Stimulated activated CD8-positive, alpha-beta memory T cell treated with anti-CD3 and anti-CD28 coated beads, Interleukin-4, amount 100 ng/mL, for 4 hours (primary cell): ENCODE results near the gene SORCS3.

Experiments
- DNase-seq, 2 donors: peaks; one replicate each; pipeline ENCODE4 v3.0.0-alpha.2; 2020; ENCODE audit warnings: low read depth in 2 of 2, low spot score in 1 of 2

Gene SORCS3

DNA sequence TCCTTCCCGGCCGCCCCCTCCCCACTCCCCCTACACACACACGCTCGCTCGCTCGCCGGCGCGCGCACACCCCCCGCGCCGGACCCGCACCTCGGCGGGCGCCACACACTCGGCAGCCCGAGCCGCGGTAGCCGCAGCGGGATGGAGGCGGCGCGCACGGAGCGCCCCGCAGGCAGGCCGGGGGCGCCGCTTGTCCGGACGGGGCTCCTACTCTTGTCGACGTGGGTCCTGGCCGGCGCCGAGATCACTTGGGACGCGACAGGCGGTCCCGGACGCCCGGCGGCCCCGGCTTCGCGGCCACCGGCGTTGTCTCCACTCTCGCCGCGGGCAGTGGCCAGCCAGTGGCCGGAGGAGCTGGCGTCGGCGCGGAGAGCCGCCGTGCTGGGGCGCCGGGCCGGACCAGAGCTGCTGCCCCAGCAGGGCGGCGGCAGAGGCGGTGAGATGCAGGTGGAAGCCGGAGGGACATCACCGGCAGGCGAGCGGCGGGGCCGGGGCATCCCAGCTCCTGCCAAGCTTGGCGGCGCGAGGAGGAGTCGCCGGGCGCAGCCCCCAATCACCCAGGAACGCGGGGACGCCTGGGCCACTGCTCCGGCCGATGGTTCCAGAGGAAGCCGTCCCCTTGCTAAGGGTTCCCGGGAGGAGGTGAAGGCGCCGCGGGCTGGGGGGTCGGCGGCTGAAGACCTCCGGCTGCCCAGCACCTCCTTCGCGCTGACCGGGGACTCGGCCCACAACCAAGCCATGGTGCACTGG, at the start of gene SORCS3:
Gene SORCS3, plus strand, starts transcription at position 104 of the 750 bp plus-strand sequence.
- DNase-seq = no peak

DNA sequence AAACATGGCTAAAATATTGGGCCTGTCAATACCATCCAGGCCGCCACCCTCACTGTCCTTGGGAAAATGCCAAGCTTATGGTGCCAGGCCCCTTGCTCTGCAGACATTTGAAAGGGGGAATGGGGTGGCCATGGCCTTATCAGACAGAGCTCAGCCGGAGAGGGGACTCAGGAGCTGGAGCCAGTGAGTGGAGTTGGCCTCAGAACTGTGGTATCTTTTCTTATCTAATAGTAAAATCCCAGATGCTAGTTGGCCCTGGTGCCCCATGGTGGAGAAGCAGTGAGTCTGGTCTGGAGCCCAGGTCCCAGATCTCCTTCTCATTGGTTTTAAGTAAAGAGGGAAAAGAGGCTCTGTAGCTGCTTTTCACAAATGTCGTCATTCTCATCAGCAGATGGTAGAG, 49.6 kb upstream of the SORCS3 start:
- no peak for DNase-seq

DNA sequence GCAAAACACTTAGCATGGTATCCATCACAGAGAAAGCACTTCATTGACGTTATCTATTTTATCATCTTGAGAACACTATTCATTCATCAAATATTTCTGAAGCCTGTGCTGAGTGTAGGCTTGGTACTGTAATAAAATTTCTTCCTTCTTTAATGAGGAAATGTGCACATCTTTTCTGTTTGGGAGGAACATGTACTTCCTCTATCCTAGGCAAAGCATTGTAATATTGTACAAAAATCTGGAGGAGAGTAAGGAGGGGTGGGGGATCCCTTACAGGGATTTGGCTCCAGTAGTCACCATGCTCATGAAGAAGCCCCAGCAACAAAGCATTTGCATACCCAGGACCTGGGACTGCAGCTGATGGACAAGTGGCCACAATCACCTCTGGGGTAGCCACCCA, 39.9 kb upstream of the SORCS3 start:
- no peak for DNase-seq

DNA sequence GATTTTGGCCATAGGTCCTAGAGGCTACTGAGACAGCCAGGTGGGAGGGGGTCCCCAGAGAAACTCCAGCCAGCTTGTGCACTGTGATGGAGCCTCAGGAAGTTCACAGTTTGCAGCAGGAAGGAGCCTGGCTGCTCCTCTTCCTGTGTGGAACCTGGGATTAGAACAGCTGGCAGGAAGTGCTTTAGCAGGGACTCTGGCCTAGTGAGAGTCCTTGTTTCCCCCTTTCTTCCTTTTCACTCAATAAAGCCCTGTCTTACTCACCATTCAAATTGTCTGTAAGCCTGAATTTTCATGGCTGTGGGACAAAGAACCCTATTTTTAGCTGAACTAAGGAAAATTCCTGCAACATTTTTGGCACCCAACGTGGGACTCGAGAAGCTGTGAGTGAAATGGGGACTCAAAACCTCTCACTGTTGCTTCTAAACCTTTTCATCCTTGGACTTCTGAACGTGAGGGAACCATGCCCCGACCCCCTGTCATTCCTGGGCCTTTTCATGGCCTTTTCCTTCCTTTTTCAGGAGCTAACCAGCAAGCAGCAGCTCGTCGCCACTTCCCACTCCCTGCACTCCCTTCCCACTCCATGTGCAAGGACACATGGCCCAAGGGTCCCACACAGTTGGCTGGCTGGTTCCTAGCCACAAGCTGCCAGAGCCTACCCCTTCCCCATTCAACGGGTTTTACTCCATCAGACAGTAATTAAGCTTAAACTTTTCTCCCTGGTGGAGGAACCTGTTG, 32.8 kb upstream of the SORCS3 start:
- no peak for DNase-seq

DNA sequence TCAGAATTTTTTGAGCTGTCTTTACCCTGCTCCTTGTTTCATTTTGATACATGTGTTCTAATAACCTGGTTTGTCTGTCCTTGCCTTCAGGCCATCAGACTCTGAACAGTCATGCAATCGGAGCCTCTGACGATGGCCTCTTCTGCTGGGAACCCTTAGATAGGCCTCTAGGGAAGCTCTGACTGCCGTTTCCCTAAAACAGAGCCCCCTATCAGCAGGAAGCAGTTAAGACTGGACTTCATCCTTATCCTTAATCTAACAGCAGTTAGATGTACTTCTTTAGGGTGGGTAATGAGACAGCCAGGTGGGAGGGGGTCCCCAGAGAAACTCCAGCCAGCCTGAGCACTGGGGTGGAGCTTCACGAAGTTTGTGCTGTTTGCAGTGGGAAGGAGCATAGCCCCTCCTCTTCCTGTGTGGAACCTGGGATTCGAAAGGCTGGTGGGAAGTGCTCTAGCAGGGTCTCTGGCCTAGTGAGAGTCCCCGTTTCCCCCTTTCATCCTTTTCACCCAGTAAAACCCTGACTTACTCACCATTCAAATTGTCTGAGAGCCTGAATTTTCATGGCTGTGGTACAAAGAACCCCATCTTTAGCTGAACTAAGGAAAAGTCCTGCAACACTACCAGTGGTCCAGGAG, 28.4 kb upstream of the SORCS3 start:
- DNase-seq = no peak

DNA sequence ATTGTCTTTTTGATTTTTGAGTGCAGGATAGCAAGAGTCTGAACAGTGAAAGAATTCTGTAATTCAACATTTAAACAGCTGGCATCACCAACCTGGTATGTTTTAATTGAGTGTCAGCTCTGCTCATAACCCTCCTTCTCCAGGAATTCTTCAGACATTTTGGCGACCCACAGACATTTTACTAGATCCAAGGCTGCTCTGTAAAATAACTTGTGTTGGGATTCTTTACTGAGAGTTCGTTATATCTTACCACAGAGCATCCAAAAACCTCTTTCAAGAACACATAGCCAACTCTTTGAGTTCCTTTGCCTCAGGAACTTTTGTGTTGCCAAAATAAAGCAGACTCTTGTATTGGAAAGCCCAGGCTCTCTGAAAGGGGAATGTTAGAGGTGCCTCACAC, 27.7 kb upstream of the SORCS3 start:
- DNase-seq = no peak

DNA sequence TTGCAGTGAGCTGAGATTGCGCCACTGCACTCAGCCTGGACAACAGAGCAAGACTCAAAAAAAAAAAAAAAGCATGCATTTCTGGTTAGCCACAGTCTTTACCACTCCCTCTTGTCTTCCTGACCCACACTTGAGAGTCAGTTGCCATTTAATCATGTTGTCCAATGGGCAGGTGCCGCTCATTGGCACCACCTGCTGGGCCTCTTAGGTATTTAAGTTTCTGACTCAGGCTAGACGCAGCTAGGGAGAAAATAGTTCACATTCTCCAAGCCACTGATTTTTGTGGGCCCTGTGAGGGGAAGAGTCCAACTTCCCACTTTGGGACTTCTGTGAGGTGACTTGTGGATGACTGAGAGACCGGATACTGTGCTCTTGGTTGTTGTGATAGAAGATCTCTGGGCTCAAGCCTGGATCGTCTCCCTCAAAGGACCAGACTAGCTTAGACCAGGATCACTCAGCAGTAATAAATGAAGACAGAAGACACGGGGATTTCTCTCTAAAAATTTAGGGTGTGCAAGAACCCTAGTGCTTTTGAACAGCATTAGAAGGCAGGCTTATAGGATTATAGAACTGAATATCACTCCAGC, 26.8 kb upstream of the SORCS3 start:
- DNase-seq = no peak

DNA sequence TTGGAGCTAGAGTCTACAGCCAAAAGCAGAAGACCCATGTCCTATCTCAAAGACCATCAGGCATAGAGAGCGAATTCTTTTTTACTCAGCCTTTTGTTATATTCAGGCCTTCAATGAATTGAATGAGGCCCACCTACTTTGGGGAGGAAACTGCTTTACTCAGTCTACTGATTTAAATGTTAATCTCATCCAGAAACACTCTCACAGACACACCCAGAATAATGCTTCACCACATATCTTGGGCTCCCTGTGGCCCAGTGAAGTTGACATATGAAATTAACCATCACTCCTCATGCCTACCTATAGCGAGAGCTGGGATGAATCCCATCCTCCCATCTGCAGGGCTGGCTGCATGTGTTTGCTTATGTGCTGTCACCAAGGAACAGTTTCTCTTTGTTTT, 26.0 kb upstream of the SORCS3 start:
- no peak for DNase-seq

DNA sequence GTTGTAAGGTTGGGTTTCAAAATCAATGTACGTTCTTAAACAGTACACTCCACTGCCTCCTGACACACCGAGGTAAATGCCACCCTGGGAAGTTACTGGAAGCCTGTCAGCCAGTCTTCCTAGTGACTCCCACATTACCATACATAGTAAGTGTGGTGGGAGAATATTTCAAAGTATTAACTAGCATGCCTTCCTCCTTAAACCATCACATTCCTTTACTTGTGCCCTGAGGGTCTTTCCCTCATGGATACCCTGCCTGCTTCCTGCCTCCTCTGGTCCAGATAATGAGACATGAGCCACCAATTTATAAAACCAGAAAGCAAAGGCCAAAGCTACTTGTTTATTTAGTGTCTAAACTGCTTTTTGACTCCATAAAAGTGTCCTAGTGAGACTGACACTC, 23.3 kb upstream of the SORCS3 start:
- no peak for DNase-seq

DNA sequence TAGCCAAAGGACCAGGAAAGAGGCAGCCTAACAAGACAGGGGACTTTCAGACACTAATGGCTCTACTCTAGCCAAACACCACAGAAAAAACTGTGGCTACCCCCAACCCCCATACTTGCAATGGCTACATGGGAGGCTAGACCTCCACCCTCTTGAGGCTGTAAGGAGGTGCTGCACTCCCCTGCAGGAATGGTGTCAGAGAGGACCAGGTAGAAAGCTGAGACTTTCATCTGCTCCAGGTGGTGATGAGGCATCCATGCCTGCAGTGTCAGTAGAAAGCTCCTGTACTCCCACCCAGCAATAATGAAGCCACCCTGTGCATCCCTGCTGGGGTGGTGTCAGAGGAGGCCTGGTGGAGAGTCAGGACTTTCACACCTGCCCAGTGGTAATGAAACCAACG, 18.9 kb upstream of the SORCS3 start:
- no peak for DNase-seq

DNA sequence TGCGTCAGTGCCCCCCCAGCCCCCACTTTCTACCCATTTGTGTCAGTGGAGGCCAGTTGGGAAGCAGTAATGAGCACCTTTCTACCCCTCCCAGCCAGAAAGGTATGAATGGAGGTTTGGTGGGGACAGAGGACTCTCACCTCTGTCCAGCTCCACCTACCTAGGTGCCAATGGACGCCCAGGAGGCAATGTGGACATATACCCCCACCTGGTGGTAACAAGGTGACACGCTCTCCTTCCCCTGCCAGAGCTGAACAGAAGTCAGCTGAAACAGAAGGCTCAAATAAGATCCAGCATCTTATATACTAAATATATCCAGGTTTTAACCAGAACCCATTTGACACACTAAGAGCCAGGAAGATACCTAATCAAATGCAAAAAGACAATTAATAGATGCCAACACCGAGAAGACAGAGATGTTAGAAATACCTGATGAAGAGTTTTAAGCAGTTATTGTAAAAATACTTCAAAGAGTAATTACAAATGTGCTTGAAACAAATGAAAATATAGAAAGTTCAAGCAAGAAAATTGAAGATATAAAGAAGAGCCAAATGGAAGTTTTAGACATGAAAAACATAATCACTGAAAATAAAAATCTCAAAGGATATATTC, 18.4 kb upstream of the SORCS3 start:
- no peak for DNase-seq

DNA sequence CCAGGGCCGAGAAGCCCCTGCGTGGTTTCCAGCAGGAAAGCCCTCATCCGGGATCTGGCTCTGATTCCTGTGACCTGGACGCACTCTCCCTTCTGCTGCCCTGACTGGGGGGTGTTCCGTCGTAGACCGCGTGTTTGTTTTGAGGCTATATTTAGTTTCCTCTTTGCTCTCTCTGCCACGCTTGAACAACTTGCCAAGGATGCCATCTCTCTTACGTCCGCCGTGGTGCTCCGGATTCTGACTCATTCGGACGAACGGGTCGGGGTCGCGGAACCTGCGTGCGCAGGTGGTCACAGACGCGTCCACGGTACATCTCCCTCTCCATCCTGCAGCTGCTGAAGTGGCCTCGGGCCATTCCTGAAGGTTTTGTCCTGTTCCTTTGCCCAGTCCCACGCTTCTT, 10.4 kb upstream of the SORCS3 start:
- no peak for DNase-seq

DNA sequence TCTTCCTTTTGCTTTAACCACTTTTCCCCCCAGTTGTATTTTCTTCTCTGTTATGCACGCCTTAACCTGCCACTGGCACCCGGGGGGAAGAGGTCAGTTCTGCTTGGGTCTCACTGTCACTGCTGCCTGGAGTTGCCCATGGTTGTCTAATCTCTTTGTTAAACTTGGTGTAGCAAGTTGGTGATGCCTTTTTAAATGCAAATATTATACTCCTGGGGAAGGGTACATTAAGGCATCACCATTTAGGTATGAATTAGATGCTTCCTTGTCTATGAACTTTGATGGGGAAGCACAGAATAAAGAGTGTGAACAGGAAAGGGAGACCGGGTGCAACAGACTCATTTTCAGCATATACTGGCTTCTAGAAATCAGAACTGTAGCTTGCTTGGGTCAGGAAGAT, 9.1 kb upstream of the SORCS3 start:
- DNase-seq = no peak

DNA sequence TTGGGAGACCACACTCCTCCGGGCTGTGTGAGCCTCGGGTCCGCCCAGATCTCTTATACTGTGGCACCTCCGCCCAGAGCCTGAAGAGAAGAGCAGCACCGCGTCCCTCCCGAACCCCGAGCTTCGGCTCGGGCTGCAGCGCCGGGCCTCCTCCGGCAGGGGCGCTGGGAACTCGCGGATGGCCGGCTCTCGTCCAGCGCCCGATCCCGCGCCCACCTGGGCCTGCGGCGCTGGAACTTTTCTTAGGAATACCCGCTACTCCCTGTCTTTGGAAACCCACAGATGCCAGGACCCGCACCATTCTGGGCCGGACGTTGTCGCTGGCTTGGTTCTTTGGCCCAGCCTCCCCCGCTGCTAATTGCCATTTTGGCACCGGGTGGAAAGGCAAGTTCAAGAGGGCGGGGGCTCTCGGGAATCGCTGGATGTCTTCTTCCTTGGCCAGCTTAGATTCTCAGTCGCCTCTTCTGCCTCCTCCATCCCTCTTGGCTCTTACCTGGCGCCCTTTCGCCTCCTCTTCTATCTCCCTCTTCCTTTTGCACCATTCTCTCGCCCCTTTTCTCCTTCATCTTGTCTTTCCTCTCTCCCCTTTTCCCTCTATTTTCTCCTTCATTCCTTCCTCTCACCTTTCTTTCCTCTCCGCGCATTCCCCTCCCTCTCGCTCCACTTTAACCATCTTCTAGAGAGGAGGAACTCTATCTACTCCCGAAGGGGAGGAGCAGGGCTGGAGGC, 2.1 kb upstream of the SORCS3 start:
- no peak for DNase-seq

DNA sequence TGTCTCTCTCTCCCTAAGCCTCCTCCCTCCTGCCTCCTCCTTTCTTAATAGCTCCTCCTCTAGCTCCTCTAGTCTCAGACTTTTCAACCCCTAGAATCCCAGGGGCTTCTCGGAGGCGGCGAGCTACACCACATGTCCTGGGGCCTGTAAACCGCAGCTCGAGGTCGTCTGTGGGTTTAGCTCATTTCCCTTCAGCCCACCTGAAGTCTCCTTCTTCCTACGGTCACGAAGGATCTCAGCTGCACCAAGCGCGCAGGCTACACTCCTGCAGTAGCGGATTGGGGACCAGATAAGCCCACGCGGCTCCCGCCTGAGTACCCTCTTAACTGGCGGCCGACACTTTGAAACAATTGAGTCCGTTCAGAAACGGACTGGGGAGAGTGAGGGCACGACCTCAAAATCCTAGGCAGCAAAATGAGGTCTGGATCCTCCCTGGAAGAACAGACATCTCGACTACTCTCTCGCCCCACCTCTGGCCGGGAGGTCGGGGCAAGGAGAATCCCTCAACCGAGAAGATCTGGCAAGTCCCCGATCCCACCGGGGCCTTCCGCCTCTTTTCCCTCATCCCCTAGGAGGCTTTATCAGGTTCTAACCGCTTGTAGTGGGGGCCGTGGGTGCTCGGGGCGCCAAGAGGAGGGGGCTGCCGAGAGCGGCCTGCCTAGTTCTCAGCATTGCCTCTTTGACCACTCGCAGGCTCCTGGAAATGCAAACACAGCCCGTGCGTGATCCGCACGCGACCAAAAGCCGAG, 1.3 kb upstream of the SORCS3 start:
- DNase-seq = no peak

DNA sequence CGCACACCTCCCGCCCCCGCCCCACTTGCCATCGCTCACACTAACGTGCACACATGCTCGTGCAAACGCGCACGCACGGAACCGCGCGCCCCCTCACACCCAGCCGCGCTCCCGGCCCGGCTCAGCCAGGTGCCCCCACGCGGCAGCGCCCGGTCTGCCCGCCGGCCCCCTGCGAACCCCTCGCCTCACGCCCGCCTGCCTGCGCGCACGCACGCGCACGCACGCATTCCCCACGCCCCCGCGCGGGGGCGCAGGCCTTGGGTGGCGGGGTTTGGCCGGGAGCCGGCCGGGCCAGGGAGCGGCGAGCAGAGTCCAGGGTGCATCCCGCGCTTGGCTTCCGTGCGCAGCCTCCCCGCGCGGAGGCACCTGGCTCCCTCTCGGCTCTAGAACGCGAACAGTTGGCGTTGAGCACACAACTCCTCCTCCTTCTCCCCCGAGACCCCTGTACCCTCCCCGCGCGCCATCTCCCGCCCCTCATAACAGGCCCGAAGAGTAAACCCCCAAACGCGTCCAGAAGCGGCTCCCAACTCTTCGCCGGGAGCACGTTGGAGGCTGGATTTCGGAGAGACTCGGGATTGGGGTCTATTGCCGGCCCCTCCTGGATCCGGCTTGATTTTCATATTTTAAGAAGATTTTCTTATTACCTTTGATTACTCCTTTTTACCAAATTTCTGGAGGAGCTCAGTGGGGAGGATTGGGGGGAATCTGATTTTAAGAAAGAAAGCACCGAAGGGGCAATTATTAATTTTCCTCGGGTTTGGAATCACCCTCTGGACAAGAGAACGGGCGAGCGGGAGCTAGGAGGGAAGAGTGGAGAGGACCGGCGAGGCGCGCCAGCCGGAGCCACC, 527 bp upstream of the SORCS3 start:
- DNase-seq = no peak

DNA sequence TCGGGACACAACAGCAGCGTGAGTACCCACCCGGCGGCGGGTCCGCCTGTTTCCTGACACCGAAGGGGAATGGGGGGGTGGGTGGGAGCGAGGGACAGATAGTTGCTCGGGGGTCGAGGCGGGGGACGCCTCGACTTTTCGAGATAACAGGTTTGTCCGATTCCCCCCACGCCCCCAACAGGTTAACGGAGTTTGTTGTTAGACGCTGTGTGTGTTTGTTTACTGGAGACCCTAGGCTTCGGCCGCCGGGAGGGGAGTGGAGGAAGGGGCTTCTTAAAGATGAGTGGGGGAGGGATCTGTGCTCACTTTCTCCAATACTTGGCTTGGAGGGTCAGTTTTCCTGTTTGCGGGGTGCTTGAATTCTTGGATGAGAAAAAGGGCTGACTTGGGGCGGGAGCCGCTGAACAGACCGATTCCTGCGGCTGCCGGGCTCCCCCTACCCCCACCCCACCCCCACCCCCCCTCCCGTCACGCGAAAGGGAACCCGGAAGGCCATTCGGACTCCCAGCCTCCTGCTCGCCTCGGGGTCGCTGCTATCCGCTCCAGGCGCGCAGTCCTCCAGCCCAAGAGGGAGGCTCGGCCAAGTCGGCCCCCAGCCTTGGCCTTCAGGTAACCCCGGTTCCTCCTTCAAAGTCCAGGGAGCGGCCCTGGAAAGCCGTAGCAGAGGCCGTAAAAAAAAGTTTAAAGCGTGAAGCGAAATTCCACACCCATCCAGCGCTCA, 1.0 kb downstream of the SORCS3 start:
- no peak for DNase-seq

DNA sequence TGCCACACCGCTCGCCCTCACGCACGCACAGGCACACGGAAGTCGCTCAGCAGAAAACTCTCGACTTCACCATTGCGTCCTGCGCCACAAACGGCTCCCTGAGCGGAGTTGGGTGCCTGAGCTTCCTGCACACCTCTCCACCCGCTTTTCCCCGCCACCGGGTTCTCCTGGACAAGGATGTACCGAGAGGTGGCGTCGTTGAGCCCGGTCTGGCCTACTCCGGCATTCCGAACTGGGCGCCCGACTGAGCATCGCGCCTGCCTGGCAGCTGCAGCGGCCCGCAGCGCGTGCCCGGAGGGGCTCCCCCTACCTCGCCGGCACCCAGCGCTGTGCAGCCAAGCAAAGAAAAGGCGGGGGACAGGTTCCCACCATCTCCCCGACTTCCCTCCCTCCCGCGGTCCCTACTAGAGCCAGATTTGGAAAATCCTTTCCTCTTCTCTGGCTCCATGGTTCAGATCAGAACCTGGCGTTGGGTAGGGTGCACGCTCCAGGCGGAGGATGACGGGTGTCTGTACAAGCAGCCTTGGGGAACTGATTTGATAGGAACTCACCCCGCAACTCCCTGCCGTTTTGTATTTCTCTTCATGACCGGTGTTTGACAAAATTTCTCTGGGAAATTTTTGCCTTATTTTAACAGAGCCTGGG, 1.7 kb downstream of the SORCS3 start:
- DNase-seq = no peak
